SJCRH30 (cell line): ENCODE data around the gene GPNMB. TPM values are rescaled to one million over a fixed set of nuclear protein-coding genes. Genes with fewer than 3 reads are reported as not detected.
"Not testable (repeated sequence)": the region's sequence is repeated elsewhere in the genome, so short reads cannot be mapped to it uniquely, and the experiment has no call there.

ENCODE experiments used
- DNase-seq, 2 experiments: peaks; one replicate each; pipeline ENCODE4 v3.0.0-alpha.2; 2015 to 2020
- H3K27ac ChIP-seq: fragments of 250-450 bp; sonication (Bioruptor Pico); 2 replicates; pipeline ENCODE4 v1.5.1; 2020; ENCODE audit warnings: mild to moderate bottlenecking, moderate library complexity
- H3K27me3 ChIP-seq: fragments of 250-450 bp; sonication (Bioruptor Pico); 2 replicates; pipeline ENCODE4 v1.5.1; 2020; ENCODE audit warnings: mild to moderate bottlenecking, moderate library complexity
- H3K36me3 ChIP-seq: fragments of 250-450 bp; sonication (Bioruptor Pico); 2 replicates; pipeline ENCODE4 v1.5.1; 2020; ENCODE audit warnings: mild to moderate bottlenecking, moderate library complexity
- H3K4me1 ChIP-seq: fragments of 250-450 bp; sonication (Bioruptor Pico); 2 replicates; pipeline ENCODE4 v1.5.1; 2020; ENCODE audit warnings: mild to moderate bottlenecking, moderate library complexity
- H3K4me3 ChIP-seq: fragments of 250-450 bp; sonication (Bioruptor Pico); 2 replicates; pipeline ENCODE4 v1.5.1; 2020; ENCODE audit warnings: mild to moderate bottlenecking, moderate library complexity
- H3K9me3 ChIP-seq: fragments of 250-450 bp; sonication (Bioruptor Pico); replicated peaks from 2 replicates; pipeline ENCODE4 v1.5.1; 2020; ENCODE audit warnings: mild to moderate bottlenecking, moderate library complexity
- total RNA-seq: library from RNA; depleted of rRNA; stranded (reverse); fragments of >200 nt; shearing (Covaris generic); gene quantifications from 2 replicates; pipeline ENCODE4 v1.2.3, GENCODE V29; 2014; rRNA removed

GPNMB gene
- 0.85 and 1.3 TPM in 2 replicates for total RNA-seq

DNA sequence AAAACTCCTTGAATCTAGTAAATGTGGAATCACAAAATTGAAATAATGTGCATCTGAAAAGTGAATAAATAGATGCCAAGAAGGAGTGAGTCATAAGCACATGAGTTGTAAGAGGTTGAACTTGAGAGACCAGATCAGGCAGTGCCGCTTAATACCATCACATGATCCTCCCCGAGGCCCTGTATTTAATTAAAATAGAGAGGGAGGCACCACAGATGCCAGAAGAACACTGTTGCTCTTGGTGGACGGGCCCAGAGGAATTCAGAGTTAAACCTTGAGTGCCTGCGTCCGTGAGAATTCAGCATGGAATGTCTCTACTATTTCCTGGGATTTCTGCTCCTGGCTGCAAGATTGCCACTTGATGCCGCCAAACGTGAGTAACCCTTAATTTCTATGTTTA is at the start of gene GPNMB:
GPNMB (plus strand) TSS at position 221 of the 400 bp plus-strand sequence; CDS start at position 304, 83 bp downstream.
- H3K4me3 ChIP-seq = peak within 1 kb of the TSS; percentile 45
- peak in 1 of 2 experiments; percentile 28 for DNase-seq

DNA sequence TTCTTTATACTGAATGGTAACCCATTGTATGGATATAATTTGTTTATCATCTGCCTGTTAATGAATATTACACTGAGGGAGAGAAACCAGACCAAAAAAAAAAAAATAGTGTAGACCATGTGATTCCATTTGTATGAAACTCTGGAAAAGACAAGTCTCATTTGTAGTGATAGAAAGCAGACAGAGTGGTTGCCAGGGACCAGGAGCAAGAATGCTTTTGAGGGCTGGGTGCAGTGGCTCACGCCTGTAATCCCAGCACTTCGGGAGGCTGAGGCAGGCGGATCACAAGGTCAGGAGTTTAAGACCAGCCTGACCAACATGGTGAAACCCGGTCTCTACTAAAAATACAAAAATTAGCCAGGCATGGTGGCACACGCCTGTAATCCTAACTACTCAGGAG is 48.8 kb upstream of the GPNMB start:
- not testable (repeated sequence) for H3K4me3 ChIP-seq, H3K27ac ChIP-seq, H3K4me1 ChIP-seq, DNase-seq, H3K9me3 ChIP-seq, H3K27me3 ChIP-seq
- H3K36me3 ChIP-seq = peaks cover 64% of the 10 kb centered on the region

More for the DNA sequence above, at the start of gene GPNMB:
- Histone ChIP-seq H3K9me3 (peaks cover 7% of the 10 kb centered on the region; the same call in 1 of the 2 replicates), H3K4me1 (no peaks in the 10 kb centered on the region), H3K27ac (no peak within 1 kb of the TSS), H3K27me3 (no peaks in the 10 kb centered on the region), H3K36me3 (no peaks in the 10 kb centered on the region)

DNA sequence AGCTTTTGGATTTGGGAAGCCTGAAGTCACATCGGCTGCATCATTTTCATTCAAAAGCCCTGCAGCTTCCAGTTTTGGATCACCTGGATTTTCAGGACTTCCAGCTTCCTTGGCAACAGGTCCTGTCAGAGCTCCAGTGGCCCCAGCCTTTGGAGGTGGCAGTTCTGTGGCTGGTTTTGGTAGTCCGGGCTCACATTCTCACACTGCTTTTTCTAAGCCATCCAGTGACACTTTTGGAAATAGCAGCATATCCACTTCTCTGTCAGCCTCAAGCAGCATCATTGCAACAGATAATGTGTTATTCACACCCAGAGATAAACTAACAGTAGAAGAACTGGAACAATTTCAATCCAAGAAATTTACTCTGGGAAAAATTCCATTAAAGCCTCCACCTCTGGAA is 46.2 kb upstream of the GPNMB start:
- Histone ChIP-seq H3K27ac (no peak overlapping the region), H3K9me3 (0 out of 2 replicates have a peak, but pooled peaks cover 1% of the 10 kb centered on the region), H3K36me3 (peaks cover 51% of the 10 kb centered on the region), H3K4me3 (no peak overlapping the region), H3K4me1 (no peaks in the 10 kb centered on the region), H3K27me3 (no peaks in the 10 kb centered on the region)
- no peak for DNase-seq

GRCh38 chr7:23204241-23204640 is 42.3 kb upstream of the GPNMB start:
- Histone ChIP-seq H3K9me3 (no peaks in the 10 kb centered on the region), H3K4me3 (no peak overlapping the region), H3K27ac (no peak overlapping the region), H3K4me1 (no peaks in the 10 kb centered on the region), H3K27me3 (no peaks in the 10 kb centered on the region), H3K36me3 (peaks cover 27% of the 10 kb centered on the region)
- DNase-seq = no peak

- DNase-seq = no peak
- Histone ChIP-seq H3K9me3 (no peaks in the 10 kb centered on the region), H3K4me1 (no peaks in the 10 kb centered on the region), H3K27ac (no peak overlapping the region), H3K4me3 (no peak overlapping the region), H3K27me3 (no peaks in the 10 kb centered on the region), H3K36me3 (peaks cover 16% of the 10 kb centered on the region)
Observed at GRCh38 chr7:23205577-23205908, 41.0 kb upstream of the GPNMB start.

GRCh38 chr7:23205909-23206767 is 40.4 kb upstream of the GPNMB start:
- Histone ChIP-seq H3K4me3 (no peak overlapping the region), H3K27ac (no peak overlapping the region)
- no peak for DNase-seq

DNA sequence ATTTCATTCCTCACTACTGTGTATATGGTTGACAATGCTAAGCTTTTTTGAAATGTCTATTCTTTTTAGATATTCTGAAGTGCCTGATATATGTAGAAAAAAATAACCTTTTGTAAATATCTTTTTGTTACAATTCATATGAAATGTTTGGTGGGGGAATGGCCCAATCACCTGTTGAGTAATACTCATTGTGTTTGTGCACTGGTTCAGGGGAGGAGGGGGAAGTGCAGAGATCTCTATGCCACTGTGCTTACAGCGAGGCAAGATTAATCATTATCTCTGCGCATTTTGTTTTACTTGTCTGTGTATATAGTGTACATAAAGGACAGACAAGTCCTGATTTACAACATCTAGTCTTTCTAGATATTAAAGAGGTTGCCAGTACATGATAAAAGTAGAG is 39.6 kb upstream of the GPNMB start:
- Histone ChIP-seq H3K4me1 (no peaks in the 10 kb centered on the region), H3K27me3 (no peaks in the 10 kb centered on the region), H3K9me3 (no peaks in the 10 kb centered on the region), H3K36me3 (peaks cover 3% of the 10 kb centered on the region; the same call in 1 of the 2 replicates), H3K27ac (no peak overlapping the region), H3K4me3 (no peak overlapping the region)
- no peak for DNase-seq

More at GRCh38 chr7:23205909-23206767, 40.4 kb upstream of the GPNMB start:
- peaks cover 10% of the 10 kb centered on the region for H3K36me3 ChIP-seq
- H3K27me3 ChIP-seq = no peaks in the 10 kb centered on the region
- H3K4me1 ChIP-seq = no peaks in the 10 kb centered on the region
- H3K9me3 ChIP-seq = no peaks in the 10 kb centered on the region

DNA sequence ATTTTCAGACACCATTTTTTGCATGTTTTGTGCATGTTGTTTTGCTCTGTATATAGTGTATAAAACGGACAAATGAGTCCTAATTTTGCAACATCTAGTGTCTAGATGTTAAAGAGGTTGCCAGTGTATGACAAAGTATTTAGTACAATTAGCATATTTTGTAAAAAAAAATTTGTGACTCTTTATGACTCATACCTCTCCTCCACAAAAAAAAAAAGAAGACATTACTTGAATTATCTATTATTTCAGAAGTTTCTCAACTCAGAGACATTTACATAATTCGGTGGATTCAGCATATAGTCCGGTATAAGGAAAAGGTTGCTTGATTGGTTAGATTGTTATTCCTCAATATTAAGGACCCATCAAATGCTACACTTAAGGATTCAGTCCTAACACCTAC is 38.7 kb upstream of the GPNMB start:
- no peaks in the 10 kb centered on the region for H3K27me3 ChIP-seq
- no peak overlapping the region for H3K27ac ChIP-seq
- H3K36me3 ChIP-seq = no peaks in the 10 kb centered on the region
- no peaks in the 10 kb centered on the region for H3K4me1 ChIP-seq
- no peak overlapping the region for H3K4me3 ChIP-seq
- H3K9me3 ChIP-seq = no peaks in the 10 kb centered on the region
- DNase-seq = no peak

GRCh38 chr7:23208316-23208715 is 38.3 kb upstream of the GPNMB start:
- no peaks in the 10 kb centered on the region for H3K36me3 ChIP-seq
- H3K4me1 ChIP-seq = no peaks in the 10 kb centered on the region
- no peaks in the 10 kb centered on the region for H3K27me3 ChIP-seq
- H3K27ac ChIP-seq = no peak overlapping the region
- DNase-seq = no peak
- no peaks in the 10 kb centered on the region for H3K9me3 ChIP-seq
- H3K4me3 ChIP-seq = no peak overlapping the region

DNA sequence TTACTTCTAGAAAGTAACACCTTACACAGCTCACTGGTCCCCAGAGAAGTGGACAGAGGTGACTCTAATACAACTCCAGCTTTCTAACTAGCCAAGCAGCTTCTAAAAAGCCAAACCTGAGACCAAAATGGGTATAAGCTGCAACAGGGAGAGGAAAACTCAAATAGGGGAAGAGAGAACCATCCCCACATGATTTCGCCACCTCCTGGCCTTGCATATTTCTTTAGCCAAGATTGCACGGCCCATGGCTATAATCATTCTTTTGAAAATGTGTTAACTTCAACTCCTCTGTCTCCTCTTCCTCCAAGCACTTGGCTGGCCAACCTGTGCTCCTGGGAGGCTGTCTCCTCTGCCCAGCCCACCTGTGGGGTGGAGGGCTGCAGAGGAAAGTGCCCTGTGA is 36.1 kb upstream of the GPNMB start:
- no peaks in the 10 kb centered on the region for H3K36me3 ChIP-seq
- no peak overlapping the region for H3K4me3 ChIP-seq
- DNase-seq = no peak
- H3K9me3 ChIP-seq = no peaks in the 10 kb centered on the region
- H3K4me1 ChIP-seq = no peaks in the 10 kb centered on the region
- H3K27ac ChIP-seq = no peak overlapping the region
- no peaks in the 10 kb centered on the region for H3K27me3 ChIP-seq

GRCh38 chr7:23211589-23211988 is 35.0 kb upstream of the GPNMB start:
- H3K4me3 ChIP-seq = no peak overlapping the region
- no peaks in the 10 kb centered on the region for H3K36me3 ChIP-seq
- no peak for DNase-seq
- no peaks in the 10 kb centered on the region for H3K27me3 ChIP-seq
- no peaks in the 10 kb centered on the region for H3K4me1 ChIP-seq
- no peaks in the 10 kb centered on the region for H3K9me3 ChIP-seq
- no peak overlapping the region for H3K27ac ChIP-seq

GRCh38 chr7:23212395-23212794 is 34.2 kb upstream of the GPNMB start:
- no peak overlapping the region for H3K4me3 ChIP-seq
- H3K27me3 ChIP-seq = no peaks in the 10 kb centered on the region
- H3K4me1 ChIP-seq = no peaks in the 10 kb centered on the region
- H3K36me3 ChIP-seq = no peaks in the 10 kb centered on the region
- H3K27ac ChIP-seq = no peak overlapping the region
- H3K9me3 ChIP-seq = no peaks in the 10 kb centered on the region
- no peak for DNase-seq

DNA sequence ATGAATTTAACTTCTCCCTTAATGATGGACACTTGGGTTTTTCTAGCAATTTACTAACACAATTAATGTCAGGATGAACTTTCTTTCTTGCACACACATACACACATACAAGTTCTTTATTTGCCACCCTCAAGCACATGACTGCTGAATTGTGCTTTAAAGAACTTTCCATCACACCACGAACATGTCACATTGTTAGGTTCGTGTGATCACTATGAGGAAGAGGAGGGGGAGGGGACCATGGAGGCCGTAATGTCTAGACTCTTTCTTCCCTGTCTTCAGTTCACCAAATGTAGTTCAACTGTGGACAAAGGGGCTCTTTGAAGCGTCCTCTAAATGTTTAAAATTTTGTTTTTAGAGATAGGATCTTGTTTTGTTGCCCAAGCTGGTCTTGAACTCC is 33.7 kb upstream of the GPNMB start:
- no peak overlapping the region for H3K27ac ChIP-seq
- no peaks in the 10 kb centered on the region for H3K4me1 ChIP-seq
- no peaks in the 10 kb centered on the region for H3K9me3 ChIP-seq
- DNase-seq = no peak
- H3K27me3 ChIP-seq = no peaks in the 10 kb centered on the region
- no peak overlapping the region for H3K4me3 ChIP-seq
- no peaks in the 10 kb centered on the region for H3K36me3 ChIP-seq

DNA sequence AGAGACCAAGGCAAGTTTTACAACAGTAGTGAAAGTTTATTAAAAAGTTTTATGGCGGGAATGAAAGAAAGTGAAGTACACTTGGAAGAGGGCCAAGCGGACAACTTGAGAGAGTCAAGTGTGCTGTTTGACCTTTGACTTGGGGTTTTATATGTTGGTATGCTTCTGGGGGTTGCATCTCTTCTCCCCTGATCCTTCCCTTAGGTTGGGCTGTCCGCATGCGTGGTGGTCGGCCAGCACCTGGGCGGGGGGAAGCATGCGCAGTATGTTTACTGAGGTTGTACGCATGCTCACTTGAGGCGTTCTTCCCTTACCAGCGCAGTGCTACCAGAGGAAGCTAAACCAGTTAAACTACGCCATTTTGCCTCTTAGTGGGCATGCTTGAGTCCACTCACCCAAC is 32.8 kb upstream of the GPNMB start:
- no peaks in the 10 kb centered on the region for H3K9me3 ChIP-seq
- no peaks in the 10 kb centered on the region for H3K4me1 ChIP-seq
- H3K4me3 ChIP-seq = no peak overlapping the region
- H3K27me3 ChIP-seq = no peaks in the 10 kb centered on the region
- H3K36me3 ChIP-seq = no peaks in the 10 kb centered on the region
- no peak overlapping the region for H3K27ac ChIP-seq
- DNase-seq = no peak

DNA sequence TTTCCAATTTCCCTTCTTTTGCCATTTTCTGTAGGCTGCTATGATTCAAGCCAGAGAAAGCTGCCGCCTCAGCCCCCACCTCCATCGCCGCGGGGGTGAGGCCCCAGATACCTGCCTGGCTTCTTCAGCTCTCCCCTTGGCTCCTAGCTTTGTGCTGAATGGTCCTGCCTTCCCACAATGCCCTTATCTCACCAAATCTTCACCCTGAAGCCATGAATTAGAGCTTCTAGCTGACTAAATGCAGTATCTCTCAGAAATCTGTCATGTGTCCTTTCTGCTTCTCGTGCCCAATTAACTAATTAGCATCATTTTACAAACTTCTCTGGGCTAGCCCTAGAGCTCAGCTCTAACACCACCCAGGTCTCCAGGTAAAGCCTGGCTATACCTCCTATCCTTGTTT is 32.2 kb upstream of the GPNMB start:
- Histone ChIP-seq H3K27ac (no peak overlapping the region), H3K27me3 (no peaks in the 10 kb centered on the region), H3K9me3 (no peaks in the 10 kb centered on the region), H3K4me1 (no peaks in the 10 kb centered on the region), H3K4me3 (no peak overlapping the region), H3K36me3 (no peaks in the 10 kb centered on the region)
- DNase-seq = no peak

DNA sequence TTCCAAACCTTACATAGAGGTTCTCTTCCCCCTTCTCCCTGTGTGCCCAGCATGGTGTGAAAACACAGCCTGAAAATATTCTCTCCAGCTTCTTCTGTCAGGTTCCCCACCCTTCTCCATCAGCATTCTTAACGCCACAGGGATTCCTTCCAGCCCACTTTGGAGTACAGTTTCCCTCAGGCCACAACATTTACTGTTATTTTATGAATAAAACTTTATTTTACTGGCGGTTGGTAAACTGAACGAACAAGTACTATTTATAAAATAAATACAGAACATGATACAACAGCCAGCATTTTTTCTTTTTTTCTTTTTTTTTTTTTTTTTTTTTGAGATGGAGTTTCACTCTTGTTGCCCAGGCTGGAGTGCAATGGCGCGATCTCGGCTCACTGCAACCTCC is 31.6 kb upstream of the GPNMB start:
- no peaks in the 10 kb centered on the region for H3K27me3 ChIP-seq
- H3K27ac ChIP-seq = no peak overlapping the region
- no peak overlapping the region for H3K4me3 ChIP-seq
- no peaks in the 10 kb centered on the region for H3K9me3 ChIP-seq
- DNase-seq = no peak
- H3K4me1 ChIP-seq = no peaks in the 10 kb centered on the region
- no peaks in the 10 kb centered on the region for H3K36me3 ChIP-seq
